Measurements from ENCODE around the gene SEC16B.

Gene SEC16B

DNA sequence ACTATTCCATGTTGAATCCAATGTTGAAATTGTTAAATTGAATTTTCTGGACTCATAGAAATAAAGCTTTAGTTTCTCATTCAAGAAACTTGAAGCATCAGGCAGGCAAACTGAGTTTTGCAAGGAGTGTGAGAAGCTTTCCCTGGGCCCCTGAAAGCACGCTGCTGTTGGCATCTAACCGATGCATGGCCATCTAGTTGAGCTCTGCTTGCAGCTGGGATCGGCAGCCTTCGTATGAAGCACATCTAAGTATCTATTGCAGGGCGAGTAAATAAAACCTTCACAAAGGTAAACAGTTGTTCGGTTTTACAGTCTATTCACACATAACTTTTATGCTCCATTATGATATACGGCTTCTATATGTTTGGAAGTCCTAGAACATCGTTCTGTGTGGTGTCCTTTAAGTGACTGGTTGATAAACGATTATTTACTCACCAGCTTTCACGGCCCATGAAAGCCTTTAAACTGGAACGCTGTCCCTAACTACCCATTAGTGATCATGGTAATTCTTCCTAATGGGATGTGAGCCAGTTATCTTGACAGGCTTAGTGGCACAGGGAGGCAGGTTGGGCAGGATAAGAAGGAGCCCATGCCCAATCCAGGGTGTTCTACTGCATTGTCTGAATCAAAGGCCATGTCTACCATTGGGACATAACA, 71.7 kb downstream of the SEC16B start:
- no peak for DNase-seq

DNA sequence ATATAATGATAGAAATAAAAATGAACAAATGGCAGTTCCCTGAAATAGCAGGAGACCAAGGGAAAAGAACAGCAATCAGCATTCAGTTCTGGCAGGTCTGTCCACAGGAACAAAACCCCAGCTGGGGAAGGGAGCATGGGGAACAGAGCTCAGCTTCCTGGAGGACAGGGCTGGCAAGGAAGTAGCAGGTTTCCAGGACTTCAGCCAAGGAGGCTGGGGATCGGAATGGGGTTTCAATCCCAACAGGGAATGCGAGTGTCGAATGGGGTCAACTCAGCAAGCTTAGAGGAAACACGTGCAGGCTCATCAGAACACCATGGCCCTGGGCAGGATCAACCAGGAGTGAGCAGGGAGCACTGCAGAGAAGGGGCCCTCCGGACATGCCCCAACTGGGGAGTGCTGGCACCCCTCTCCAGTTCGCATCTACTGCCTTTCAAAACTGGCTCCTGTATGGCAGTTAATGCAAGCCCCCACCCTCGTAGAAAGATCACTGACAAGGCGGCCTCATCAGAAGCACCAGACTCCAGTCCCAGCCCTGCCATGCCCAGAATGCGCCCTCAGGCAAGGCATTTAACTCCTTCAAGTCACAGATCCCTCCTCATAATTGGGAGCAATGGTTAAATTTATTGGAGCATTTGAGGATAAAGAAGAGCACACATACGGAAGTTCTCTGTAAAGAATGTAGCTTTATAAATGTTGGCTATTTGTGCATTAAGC, 72.4 kb downstream of the SEC16B start:
- DNase-seq: no peak

Measured in HCEC 1CT (cell line).